Upper lobe of left lung (tissue), 4 donors: ENCODE results near the gene MYEOV.

Experiments used
- CTCF ChIP-seq, 6 experiments: fragments of 450-650 bp in 4 of 6; fragments of 200-600 bp in 2 of 6; sonication (generic) in 2 of 6; IDR thresholded peaks; one replicate each; pipeline ENCODE4 v1.5.1; 2016 to 2019; ENCODE audit warnings: antibody characterized with exemption in 6 of 6
- EP300 ChIP-seq, 4 donors: sonication (generic); formaldehyde crosslinking; IDR thresholded peaks; one replicate each; pipeline ENCODE4 v1.5.1; 2017; ENCODE audit warnings: antibody characterized with exemption in 4 of 4, control low read depth in 2 of 4
- POLR2A ChIP-seq, 4 donors: fragments of 450-650 bp; IDR thresholded peaks; one replicate each; pipeline ENCODE4 v1.5.1; 2016 to 2017; ENCODE audit warnings: antibody characterized with exemption in 4 of 4, mild to moderate bottlenecking in 2 of 4
- POLR2AphosphoS5 ChIP-seq, 2 donors: sonication (generic); formaldehyde crosslinking; IDR thresholded peaks; one replicate each; pipeline ENCODE4 v1.5.1; 2017; ENCODE audit warnings: antibody characterized with exemption in 2 of 2

- no peak for TF ChIP-seq CTCF (IDR thresholded peaks at IDR 0.05)
- TF ChIP-seq POLR2A (IDR thresholded peaks at IDR 0.05), result no peak
- TF ChIP-seq POLR2AphosphoS5 (IDR thresholded peaks at IDR 0.05), result no peak
- TF ChIP-seq EP300 (IDR thresholded peaks at IDR 0.05), result no peak
These were observed 15.7 kb upstream of the MYEOV start for GRCh38 chr11:69278091-69278867.
